H9 (cell line): Measurements from ENCODE around the gene CEP350. TPM values are rescaled to one million over a fixed set of nuclear protein-coding genes. Genes with fewer than 3 reads are reported as not detected.

Source experiments
- DNase-seq: peaks from one replicate; pipeline ENCODE4 v3.0.0-alpha.2; 2017
- H2AFZ ChIP-seq: one replicate; pipeline ENCODE4 v1.6.1; 2013; ENCODE audit warnings: mild to moderate bottlenecking, low read length, control low read depth, moderate library complexity
- H2AK5ac ChIP-seq: 2 replicates; pipeline ENCODE4 v1.6.1; 2013; ENCODE audit warnings: low read length, control low read depth, mixed read lengths; ENCODE audit not compliant: insufficient read length
- H2BK120ac ChIP-seq: one replicate; pipeline ENCODE4 v1.6.1; 2013; ENCODE audit warnings: low read depth, mild to moderate bottlenecking, low read length, control low read depth, inconsistent platforms; ENCODE audit not compliant: poor library complexity, severe bottlenecking
- H2BK12ac ChIP-seq: 2 replicates; pipeline ENCODE4 v1.6.1; 2013; ENCODE audit warnings: low read length, control low read depth, mixed read lengths, low read depth; ENCODE audit not compliant: insufficient read length
- H2BK15ac ChIP-seq: 2 replicates; pipeline ENCODE4 v1.6.1; 2013; ENCODE audit warnings: low read depth, low read length, control low read depth
- H2BK20ac ChIP-seq: one replicate; pipeline ENCODE4 v1.6.1; 2013; ENCODE audit warnings: low read depth, mild to moderate bottlenecking, low read length, control low read depth, inconsistent platforms; ENCODE audit not compliant: poor library complexity, severe bottlenecking
- H2BK5ac ChIP-seq: 2 replicates; pipeline ENCODE4 v1.6.1; 2013; ENCODE audit warnings: low read length, control low read depth, mixed read lengths; ENCODE audit not compliant: insufficient read length
- H3K14ac ChIP-seq: 2 replicates; pipeline ENCODE4 v1.6.1; 2013; ENCODE audit warnings: low read length, control low read depth; ENCODE audit not compliant: insufficient read depth
- H3K18ac ChIP-seq: 2 replicates; pipeline ENCODE4 v1.6.1; 2013; ENCODE audit warnings: low read depth, mild to moderate bottlenecking, mixed read lengths, low read length, control low read depth; ENCODE audit not compliant: insufficient read length
- H3K23ac ChIP-seq: 2 replicates; pipeline ENCODE4 v1.6.1; 2013; ENCODE audit warnings: low read length, control low read depth, mixed read lengths, low read depth; ENCODE audit not compliant: insufficient read length
- H3K23me2 ChIP-seq: 2 replicates; pipeline ENCODE4 v1.6.1; 2013; ENCODE audit warnings: low read depth, mild to moderate bottlenecking, mixed read lengths, low read length, control low read depth; ENCODE audit not compliant: insufficient read length, poor library complexity, severe bottlenecking
- H3K27ac ChIP-seq: 2 replicates; pipeline ENCODE4 v1.5.1; 2013; ENCODE audit warnings: low read length, control low read depth, mixed read lengths, low read depth; ENCODE audit not compliant: insufficient read length
- H3K27me3 ChIP-seq: 2 replicates; pipeline ENCODE4 v1.6.1; 2013; ENCODE audit warnings: low read length, control low read depth, inconsistent platforms; ENCODE audit not compliant: insufficient read depth
- H3K4ac ChIP-seq: 2 replicates; pipeline ENCODE4 v1.6.1; 2013; ENCODE audit warnings: low read depth, mild to moderate bottlenecking, control low read depth, inconsistent platforms, low read length, moderate library complexity
- H3K4me1 ChIP-seq: 2 replicates; pipeline ENCODE4 v1.6.1; 2013; ENCODE audit warnings: low read length, control low read depth, inconsistent platforms; ENCODE audit not compliant: insufficient read depth
- H3K4me2 ChIP-seq: 2 replicates; pipeline ENCODE4 v1.6.1; 2013; ENCODE audit warnings: low read length, control low read depth, mixed read lengths; ENCODE audit not compliant: insufficient read length, insufficient read depth
- H3K56ac ChIP-seq: 2 replicates; pipeline ENCODE4 v1.6.1; 2013; ENCODE audit warnings: low read depth, mild to moderate bottlenecking, mixed read lengths, low read length, control low read depth; ENCODE audit not compliant: insufficient read length
- H3K79me1 ChIP-seq: 2 replicates; pipeline ENCODE4 v1.6.1; 2013; ENCODE audit warnings: low read depth, mild to moderate bottlenecking, moderate library complexity, low read length, control low read depth, inconsistent platforms; ENCODE audit not compliant: insufficient read depth, poor library complexity, severe bottlenecking
- H3K79me2 ChIP-seq: 2 replicates; pipeline ENCODE4 v1.6.1; 2013; ENCODE audit warnings: low read length, control low read depth, inconsistent platforms; ENCODE audit not compliant: insufficient read depth
- H3K9ac ChIP-seq: 2 replicates; pipeline ENCODE4 v1.6.1; 2013; ENCODE audit warnings: low read length, control low read depth, mixed read lengths; ENCODE audit not compliant: insufficient read length; ENCODE audit errors: extremely low read depth
- H3K9me3 ChIP-seq: one replicate; pipeline ENCODE4 v1.6.1; 2013; ENCODE audit warnings: low read depth, low read length, inconsistent platforms; ENCODE audit not compliant: control insufficient read depth
- H3T11ph ChIP-seq: one replicate; pipeline ENCODE4 v1.6.1; 2013; ENCODE audit warnings: mild to moderate bottlenecking, low read length, control low read depth, inconsistent platforms
- H4K20me1 ChIP-seq: one replicate; pipeline ENCODE4 v1.6.1; 2013; ENCODE audit not compliant: control insufficient read depth, insufficient read length, insufficient read depth
- H4K5ac ChIP-seq: 2 replicates; pipeline ENCODE4 v1.6.1; 2013; ENCODE audit warnings: low read depth, mild to moderate bottlenecking, mixed read lengths, low read length, control low read depth; ENCODE audit not compliant: insufficient read length
- H4K8ac ChIP-seq: replicated peaks from 2 replicates; pipeline ENCODE4 v1.6.1; 2013; ENCODE audit warnings: low read length, control low read depth, mixed read lengths, low read depth; ENCODE audit not compliant: insufficient read length
- H4K91ac ChIP-seq: 2 replicates; pipeline ENCODE4 v1.6.1; 2013; ENCODE audit warnings: low read depth, mild to moderate bottlenecking, moderate library complexity, mixed read lengths, low read length, control low read depth; ENCODE audit not compliant: insufficient read length
- H3K27ac Mint-ChIP-seq, 3 experiments: 2 replicates in 2 of 3; 3 replicates in 1 of 3; pipeline ENCODE4 v1.8.0; 2020 to 2021; ENCODE audit warnings: mixed read lengths in 3 of 3, mild to moderate bottlenecking in 1 of 3, moderate library complexity in 1 of 3
- H3K27me3 Mint-ChIP-seq: 2 replicates; pipeline ENCODE4 v1.8.0; 2021; ENCODE audit warnings: low read depth, mild to moderate bottlenecking, moderate library complexity, mixed read lengths
- H3K36me3 Mint-ChIP-seq, 3 experiments: 2 replicates in 2 of 3; 3 replicates in 1 of 3; pipeline ENCODE4 v1.8.0; 2020 to 2021; ENCODE audit warnings: low read depth in 3 of 3, mixed read lengths in 3 of 3; ENCODE audit not compliant: insufficient read depth in 1 of 3
- H3K4me1 Mint-ChIP-seq, 2 experiments: 2 replicates each; pipeline ENCODE4 v1.8.0; 2020; ENCODE audit warnings: mixed read lengths in 2 of 2
- H3K4me3 Mint-ChIP-seq, 2 experiments: 2 replicates in 1 of 2; 3 replicates in 1 of 2; pipeline ENCODE4 v1.8.0; 2020 to 2021; ENCODE audit warnings: mild to moderate bottlenecking in 2 of 2, mixed read lengths in 2 of 2, moderate library complexity in 1 of 2
- H3K9me3 Mint-ChIP-seq, 2 experiments: 2 replicates in 1 of 2; 3 replicates in 1 of 2; pipeline ENCODE4 v1.8.0; 2020; ENCODE audit warnings: mild to moderate bottlenecking in 2 of 2, mixed read lengths in 2 of 2, moderate library complexity in 1 of 2
- CTCF ChIP-seq: fragments of 200-600 bp; sonication (generic); conservative IDR thresholded peaks from 3 replicates; pipeline ENCODE4 v1.8.0; 2021; ENCODE audit warnings: antibody characterized with exemption, mild to moderate bottlenecking
- WGBS: extraction: QIAGEN DNeasy Blood & Tissue Kit; methylation state at CpG from one replicate; pipeline ENCODE4 v1.1.7; 2013; ENCODE audit warnings: missing lambda C conversion rate, low lambda C conversion rate, mixed read lengths; ENCODE audit not compliant: insufficient read length; ENCODE audit errors: extremely low coverage; 5-methylcytosine and 5-hydroxymethylcytosine counted together
- total RNA-seq: library from RNA; stranded (reverse); gene quantifications from 2 replicates; pipeline ENCODE4 v1.2.1, GENCODE V29; 2021

The CEP350 gene
- total RNA-seq, 1 experiment from 2014 or later = 39.2 TPM

DNA sequence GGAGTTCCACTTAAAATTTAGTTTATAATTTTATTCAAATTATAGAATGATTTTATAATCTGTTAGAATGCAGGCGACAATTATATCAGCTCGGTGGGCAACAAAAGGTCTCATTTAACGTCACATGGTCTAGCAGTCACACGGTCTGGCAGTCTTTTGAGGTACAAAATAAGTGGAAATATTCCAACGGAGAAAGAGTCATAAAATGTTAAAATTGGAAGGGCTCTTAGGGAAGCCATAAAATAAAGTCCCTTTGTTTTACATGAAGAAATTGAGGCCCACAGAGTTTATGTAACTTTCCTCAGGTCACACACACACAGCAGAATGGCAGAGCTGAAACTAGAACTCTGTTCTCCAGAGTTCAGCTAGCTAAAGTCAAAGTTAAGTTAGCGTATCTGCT is 115.7 kb downstream of the CEP350 start:
- H2AFZ ChIP-seq = no peak overlapping the region
- no peaks in the 10 kb centered on the region for H3K23me2 ChIP-seq
- Mint-ChIP-seq H3K27me3 (no peaks in the 10 kb centered on the region), H3K4me1 (no peaks in the 10 kb centered on the region), H3K9me3 (no peaks in the 10 kb centered on the region), H3K36me3 (peaks cover 0 to 38% (median 20%) of the 10 kb centered on the region in 3 experiments; a peak in 5 of 7 replicates), H3K4me3 (no peak overlapping the region), H3K27ac (peak overlapping the region in 2 of 3 experiments; percentile 0 to 83; a peak in 3 of 7 replicates)
- H3K4me2 ChIP-seq = no peak overlapping the region
- no peak overlapping the region for H3K56ac ChIP-seq
- no peak overlapping the region for H3K14ac ChIP-seq
- no peak overlapping the region for H3K23ac ChIP-seq
- no peak overlapping the region for H3K9ac ChIP-seq
- no peak overlapping the region for H2BK120ac ChIP-seq
- H3K27me3 ChIP-seq = no peaks in the 10 kb centered on the region
- no peak overlapping the region for H2AK5ac ChIP-seq
- no CpG with 5 or more reads among the region's 6 CpGs for WGBS
- no peak for TF ChIP-seq CTCF
- H3K27ac ChIP-seq = no peak overlapping the region
- no peak overlapping the region for H2BK5ac ChIP-seq
- no peaks in the 10 kb centered on the region for H4K20me1 ChIP-seq
- no peak overlapping the region for H4K5ac ChIP-seq
- H2BK12ac ChIP-seq = no peak overlapping the region
- no peaks in the 10 kb centered on the region for H3K9me3 ChIP-seq
- no peak overlapping the region for H4K8ac ChIP-seq
- H3K79me1 ChIP-seq = no peaks in the 10 kb centered on the region
- H2BK15ac ChIP-seq = no peak overlapping the region
- DNase-seq = no peak
- H3K79me2 ChIP-seq = no peaks in the 10 kb centered on the region
- no peak overlapping the region for H3K4ac ChIP-seq
- no peak overlapping the region for H3K18ac ChIP-seq
- H3K4me1 ChIP-seq = no peaks in the 10 kb centered on the region
- H2BK20ac ChIP-seq = no peak overlapping the region
- no peak overlapping the region for H4K91ac ChIP-seq
- no peak overlapping the region for H3T11ph ChIP-seq
